Panc1 (cell line): Measurements from ENCODE around the gene P2RX3. TPM values are rescaled to one million over a fixed set of nuclear protein-coding genes. Genes with fewer than 3 reads are reported as not detected.

ENCODE experiments used
- ATAC-seq: fragments of 200-7000 bp; cut with Tn5 transposase; 2 replicates; pipeline ENCODE4 v1.9.1; 2020; ENCODE audit warnings: mild to moderate bottlenecking, moderate library complexity
- BruUV-seq: library from RNA; stranded (reverse); fragments of 400-500 nt; replicated peaks from 2 replicates; lab custom pipeline; 2021; lab: Mats Ljungman, UMichigan
- CTCF ChIA-PET: fragments of 300-600 bp; sonication (Branson Sonifier 250); formaldehyde crosslinking; loops from one replicate; lab custom pipeline; 2022; ENCODE audit warnings: antibody characterized with exemption; lab: Charles Lee
- POLR2A ChIA-PET: fragments of 300-600 bp; sonication (Branson Sonifier 250); formaldehyde crosslinking; loops from one replicate; lab custom pipeline; 2022; ENCODE audit warnings: antibody characterized with exemption; lab: Charles Lee
- DNase-seq: peaks from one replicate; pipeline ENCODE4 v3.0.0-alpha.2; 2010; ENCODE audit warnings: low read depth, low spot score
- H3K27ac ChIP-seq: 2 replicates; pipeline ENCODE4 v1.5.1; 2011; ENCODE audit warnings: mild to moderate bottlenecking, low read length, inconsistent platforms
- H3K27me3 ChIP-seq: fragments of 200-500 bp; sonication (Bioruptor generic); 2 replicates; pipeline ENCODE4 v1.6.0; 2014; ENCODE audit warnings: low read length, inconsistent platforms; ENCODE audit not compliant: control insufficient read depth, insufficient read depth
- H3K36me3 ChIP-seq: fragments of 200-500 bp; sonication (Bioruptor generic); 2 replicates; pipeline ENCODE4 v1.5.1; 2014; ENCODE audit warnings: inconsistent platforms, mild to moderate bottlenecking, low read length, moderate library complexity; ENCODE audit not compliant: control insufficient read depth, insufficient read depth
- H3K4me1 ChIP-seq: 2 replicates; pipeline ENCODE4 v1.5.1; 2011; ENCODE audit warnings: inconsistent platforms, mild to moderate bottlenecking, low read length, moderate library complexity; ENCODE audit not compliant: control insufficient read depth, insufficient read depth
- H3K4me3 ChIP-seq, 2 experiments: 2 replicates each; pipeline ENCODE4 v1.5.1; 2011 to 2012; ENCODE audit warnings: low read depth in 2 of 2, low read length in 2 of 2, mild to moderate bottlenecking in 2 of 2, inconsistent platforms in 1 of 2, moderate library complexity in 1 of 2
- H3K9me3 ChIP-seq: fragments of 200-500 bp; sonication (Bioruptor generic); 2 replicates; pipeline ENCODE4 v1.5.1; 2014; ENCODE audit warnings: low read depth, mild to moderate bottlenecking, inconsistent platforms, low read length, moderate library complexity; ENCODE audit not compliant: control insufficient read depth, insufficient read depth
- POLR2AphosphoS5 ChIP-seq: IDR thresholded peaks from 2 replicates; pipeline ENCODE4 v1.6.1; 2012; ENCODE audit warnings: mild to moderate bottlenecking, low read depth, low read length, moderate library complexity
- REST ChIP-seq, 2 experiments: IDR thresholded peaks; 2 replicates each; pipeline ENCODE4 v1.6.1; 2011 to 2012; ENCODE audit warnings: low read depth in 2 of 2, control low read depth in 1 of 2, low read length in 1 of 2, mild to moderate bottlenecking in 1 of 2, moderate library complexity in 1 of 2; ENCODE audit not compliant: insufficient read depth in 1 of 2
- SIN3A ChIP-seq: IDR thresholded peaks from 2 replicates; pipeline ENCODE4 v1.6.1; 2012; ENCODE audit warnings: low read depth, mild to moderate bottlenecking, low read length, moderate library complexity, borderline replicate concordance; ENCODE audit not compliant: insufficient read depth
- TCF7L2 ChIP-seq: IDR thresholded peaks from 2 replicates; pipeline ENCODE4 v1.6.1; 2011; ENCODE audit warnings: mild to moderate bottlenecking, low read depth, low read length, inconsistent platforms
- in situ Hi-C: cut with HindIII; loops from 2 replicates; pipeline ENCODE4 v1.10.0; 2016; ENCODE audit warnings: low sequenced_read_pairs, low pct_unique_long_range_greater_than_20kb
- intact Hi-C: fragments of 100-400 bp; cut with micrococcal nuclease; formaldehyde crosslinking; loops from one replicate; pipeline ENCODE4 v1.10.0; 2022; ENCODE audit not compliant: unreplicated experiment
- total RNA-seq: library from RNA; stranded (reverse); gene quantifications from one replicate; pipeline ENCODE4 v1.2.1, GENCODE V29; 2021; ENCODE audit not compliant: unreplicated experiment
- TF ChIP-seq, protein P1 (sequence below): fragments of 450-650 bp; IDR thresholded peaks from 2 replicates; pipeline ENCODE4 v1.5.1; 2017; ENCODE audit warnings: mild to moderate bottlenecking

P2RX3 gene
- total RNA-seq, 1 experiment from 2014 or later: not detected

DNA sequence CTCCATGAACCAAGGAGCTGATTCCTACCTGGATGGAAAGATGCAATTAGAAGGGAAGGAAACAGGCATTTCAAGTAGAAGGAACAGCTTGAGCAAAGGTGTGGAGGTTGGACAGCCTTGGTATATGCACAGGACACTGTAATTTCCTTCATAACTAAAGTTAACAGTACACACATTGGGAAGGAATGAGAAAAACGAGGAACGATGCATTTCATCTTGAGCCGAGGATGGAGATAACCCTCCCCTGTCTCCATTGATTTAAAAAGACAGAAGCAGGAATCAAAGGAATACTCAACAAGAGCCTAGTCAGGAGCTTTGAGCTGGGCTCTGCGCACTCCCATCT is 54.6 kb downstream of the P2RX3 start:
- Histone ChIP-seq H3K27me3 (peaks cover 20% of the 10 kb centered on the region), H3K36me3 (no peaks in the 10 kb centered on the region), H3K9me3 (no peaks in the 10 kb centered on the region), H3K4me1 (no peaks in the 10 kb centered on the region), H3K4me3 (no peak overlapping the region), H3K27ac (no peak overlapping the region)
- ChIA-PET POLR2A (no interaction called here), CTCF (no interaction called here)
- no peak for DNase-seq
- intact Hi-C loops (no loop called here), in situ Hi-C loops (no loop called here)
- no peak for ATAC-seq
- TF ChIP-seq, protein P1, sequence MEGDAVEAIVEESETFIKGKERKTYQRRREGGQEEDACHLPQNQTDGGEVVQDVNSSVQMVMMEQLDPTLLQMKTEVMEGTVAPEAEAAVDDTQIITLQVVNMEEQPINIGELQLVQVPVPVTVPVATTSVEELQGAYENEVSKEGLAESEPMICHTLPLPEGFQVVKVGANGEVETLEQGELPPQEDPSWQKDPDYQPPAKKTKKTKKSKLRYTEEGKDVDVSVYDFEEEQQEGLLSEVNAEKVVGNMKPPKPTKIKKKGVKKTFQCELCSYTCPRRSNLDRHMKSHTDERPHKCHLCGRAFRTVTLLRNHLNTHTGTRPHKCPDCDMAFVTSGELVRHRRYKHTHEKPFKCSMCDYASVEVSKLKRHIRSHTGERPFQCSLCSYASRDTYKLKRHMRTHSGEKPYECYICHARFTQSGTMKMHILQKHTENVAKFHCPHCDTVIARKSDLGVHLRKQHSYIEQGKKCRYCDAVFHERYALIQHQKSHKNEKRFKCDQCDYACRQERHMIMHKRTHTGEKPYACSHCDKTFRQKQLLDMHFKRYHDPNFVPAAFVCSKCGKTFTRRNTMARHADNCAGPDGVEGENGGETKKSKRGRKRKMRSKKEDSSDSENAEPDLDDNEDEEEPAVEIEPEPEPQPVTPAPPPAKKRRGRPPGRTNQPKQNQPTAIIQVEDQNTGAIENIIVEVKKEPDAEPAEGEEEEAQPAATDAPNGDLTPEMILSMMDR: no peak
- TF ChIP-seq SIN3A (no peak), TCF7L2 (no peak), REST (IDR thresholded peaks at IDR 0.05; ENCODE audit: insufficient read depth in 1 of 2, low read depth in 2 of 2, low read length in 1 of 2) (no peak), POLR2AphosphoS5 (no peak)
- BruUV-seq: no TSS peak

DNA sequence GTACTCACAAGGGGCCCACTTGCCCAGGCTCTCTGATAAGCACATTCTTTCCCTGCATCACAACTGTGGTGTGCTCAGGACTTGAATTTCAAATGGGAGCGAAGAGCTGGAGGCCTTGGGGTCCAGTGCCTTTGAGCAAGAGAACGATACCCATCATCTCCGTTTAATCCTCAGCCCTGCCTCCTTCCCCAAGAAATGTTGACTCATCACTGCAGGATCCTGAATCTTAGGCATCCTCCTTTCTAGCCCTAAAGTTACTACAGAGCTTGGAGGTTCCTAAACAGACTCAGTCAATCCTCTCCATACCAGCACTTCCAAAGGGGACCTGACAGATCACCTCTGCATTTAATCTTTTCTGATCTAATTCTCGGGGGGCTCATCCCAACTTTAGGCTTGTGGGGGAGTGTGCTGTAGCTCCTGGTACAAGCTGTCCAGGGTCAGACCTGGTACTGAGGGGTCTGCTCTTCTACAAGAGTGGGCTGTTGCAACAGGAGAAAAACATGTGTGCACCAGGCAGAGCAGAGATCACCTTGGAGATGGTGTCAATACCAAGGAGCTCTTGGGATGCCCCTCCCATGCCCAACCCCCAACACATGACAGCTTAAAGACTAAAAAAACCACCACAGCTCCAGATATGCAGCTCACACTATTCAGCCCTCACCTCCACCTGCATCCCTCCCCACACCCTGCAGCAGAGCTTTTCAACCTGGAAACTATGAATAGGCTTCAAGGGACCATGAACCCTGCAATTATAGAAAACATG is 56.2 kb downstream of the P2RX3 start:
- no TSS peak for BruUV-seq
- in situ Hi-C loops: no loop called here
- POLR2A ChIA-PET: no interaction called here
- peaks cover 23% of the 10 kb centered on the region for H3K27me3 ChIP-seq
- no peak overlapping the region for H3K27ac ChIP-seq
- intact Hi-C loops: no loop called here
- TF ChIP-seq SIN3A (no peak), TCF7L2 (no peak), POLR2AphosphoS5 (no peak), REST (IDR thresholded peaks at IDR 0.05; ENCODE audit: insufficient read depth in 1 of 2, low read depth in 2 of 2, low read length in 1 of 2) (no peak)
- TF ChIP-seq, protein P1: no peak
- CTCF ChIA-PET: interaction anchor here (1.0 kb wide), 1 partner anchor 47 kb away, joined by 3 read pairs; no protein-coding TSS in a partner anchor
- ATAC-seq: no peak
- H3K36me3 ChIP-seq: no peaks in the 10 kb centered on the region
- no peak for DNase-seq
- H3K9me3 ChIP-seq: no peaks in the 10 kb centered on the region
- no peaks in the 10 kb centered on the region for H3K4me1 ChIP-seq
- no peak overlapping the region for H3K4me3 ChIP-seq
